Parathyroid adenoma (tissue), 2 donors: ENCODE data around the gene CEBPZ.
"Not testable (repeated sequence)": the region's sequence is repeated elsewhere in the genome, so short reads cannot be mapped to it uniquely, and the experiment has no call there.

ENCODE experiments used
- H2AFZ ChIP-seq: fragments of 300-600 bp; sonication (generic); one replicate; pipeline ENCODE4 v1.7.0; 2017; ENCODE audit warnings: antibody characterized with exemption, mild to moderate bottlenecking
- H3K27ac ChIP-seq: fragments of 300-600 bp; sonication (generic); one replicate; pipeline ENCODE4 v1.7.0; 2017
- H3K27me3 ChIP-seq: fragments of 300-600 bp; sonication (generic); one replicate; pipeline ENCODE4 v1.7.0; 2017; ENCODE audit warnings: low read length; ENCODE audit not compliant: control insufficient read depth, insufficient read depth
- H3K36me3 ChIP-seq: fragments of 300-600 bp; sonication (generic); one replicate; pipeline ENCODE4 v1.7.0; 2017; ENCODE audit warnings: low read length; ENCODE audit not compliant: control insufficient read depth, insufficient read depth
- H3K4me1 ChIP-seq: fragments of 300-600 bp; sonication (generic); one replicate; pipeline ENCODE4 v1.7.0; 2017; ENCODE audit warnings: control low read depth
- H3K4me2 ChIP-seq: fragments of 300-600 bp; sonication (generic); one replicate; pipeline ENCODE4 v1.7.0; 2017; ENCODE audit warnings: low read length
- H3K4me3 ChIP-seq: fragments of 300-600 bp; sonication (generic); one replicate; pipeline ENCODE4 v1.7.0; 2017; ENCODE audit warnings: low read depth, low read length
- H3K79me2 ChIP-seq: fragments of 300-600 bp; sonication (generic); one replicate; pipeline ENCODE4 v1.7.0; 2017; ENCODE audit warnings: control low read depth
- H3K9ac ChIP-seq: fragments of 300-600 bp; sonication (generic); one replicate; pipeline ENCODE4 v1.7.0; 2017; ENCODE audit warnings: mild to moderate bottlenecking
- H3K9me3 ChIP-seq: fragments of 300-600 bp; sonication (generic); one replicate; pipeline ENCODE4 v1.7.0; 2017; ENCODE audit warnings: low read length; ENCODE audit not compliant: control insufficient read depth
- CTCF ChIP-seq: fragments of 300-600 bp; sonication (generic); IDR thresholded peaks from one replicate; pipeline ENCODE4 v1.7.0; 2017; ENCODE audit warnings: antibody characterized with exemption, mild to moderate bottlenecking
- donor health status: primary hyperparathyroidism.

CEBPZ gene

GRCh38 chr2:37198681-37199065 lies 32.7 kb downstream of the CEBPZ start:
- Histone ChIP-seq H3K27me3 (no peaks in the 10 kb centered on the region), H2AFZ (no peak overlapping the region), H3K4me2 (no peak overlapping the region), H3K36me3 (no peaks in the 10 kb centered on the region), H3K4me3 (no peak overlapping the region), H3K27ac (no peak overlapping the region), H3K9me3 (no peaks in the 10 kb centered on the region), H3K9ac (no peak overlapping the region), H3K79me2 (peaks cover 9% of the 10 kb centered on the region), H3K4me1 (no peaks in the 10 kb centered on the region)
- no peak for TF ChIP-seq CTCF

GRCh38 chr2:37196320-37197195 lies 34.8 kb downstream of the CEBPZ start, which contains the start of gene CEBPZOS:
Gene CEBPZOS (plus strand): TSS chr2:37196496. CDS start chr2:37199705, 3,209 bp downstream.
- H3K36me3 ChIP-seq: no peaks in the 10 kb centered on the region
- peak within 1 kb of the TSS; percentile 68 for H3K4me2 ChIP-seq
- no peak for TF ChIP-seq CTCF
- H3K4me1 ChIP-seq: no peaks in the 10 kb centered on the region
- peak within 1 kb of the TSS; percentile 73 for H3K27ac ChIP-seq
- no peaks in the 10 kb centered on the region for H3K27me3 ChIP-seq
- H3K9ac ChIP-seq: no peak within 1 kb of the TSS
- peak within 1 kb of the TSS; percentile 90 for H2AFZ ChIP-seq
- H3K9me3 ChIP-seq: no peaks in the 10 kb centered on the region
- peaks cover 8% of the 10 kb centered on the region for H3K79me2 ChIP-seq
- H3K4me3 ChIP-seq: peak within 1 kb of the TSS; percentile 60

GRCh38 chr2:37195862-37196319 lies 35.5 kb downstream of the CEBPZ start:
- H2AFZ ChIP-seq: peak overlapping the region; percentile 90
- H3K4me1 ChIP-seq, H3K9ac ChIP-seq, H3K79me2 ChIP-seq, H3K27me3 ChIP-seq, H3K36me3 ChIP-seq, H3K9me3 ChIP-seq: not testable (repeated sequence)
- peak overlapping the region; percentile 73 for H3K27ac ChIP-seq
- H3K4me2 ChIP-seq: peak overlapping the region; percentile 68
- peak overlapping the region; percentile 60 for H3K4me3 ChIP-seq

GRCh38 chr2:37192551-37192950 lies 38.8 kb downstream of the CEBPZ start:
- H3K79me2 ChIP-seq: peaks cover 8% of the 10 kb centered on the region
- TF ChIP-seq CTCF: no peak
- no peaks in the 10 kb centered on the region for H3K27me3 ChIP-seq

GRCh38 chr2:37191747-37192146 lies 39.6 kb downstream of the CEBPZ start:
- TF ChIP-seq CTCF: no peak
- H3K79me2 ChIP-seq: peaks cover 6% of the 10 kb centered on the region
- H2AFZ ChIP-seq: no peak overlapping the region
- no peak overlapping the region for H3K27ac ChIP-seq
- H3K4me3 ChIP-seq: no peak overlapping the region
- no peaks in the 10 kb centered on the region for H3K4me1 ChIP-seq
- no peak overlapping the region for H3K4me2 ChIP-seq
- no peaks in the 10 kb centered on the region for H3K27me3 ChIP-seq
- H3K9me3 ChIP-seq: no peaks in the 10 kb centered on the region
- no peak overlapping the region for H3K9ac ChIP-seq
- H3K36me3 ChIP-seq: no peaks in the 10 kb centered on the region

More at GRCh38 chr2:37192551-37192950, 38.8 kb downstream of the CEBPZ start:
- Histone ChIP-seq H3K9me3 (no peaks in the 10 kb centered on the region), H3K36me3 (no peaks in the 10 kb centered on the region), H3K4me1 (no peaks in the 10 kb centered on the region), H3K9ac (no peak overlapping the region), H3K27ac (no peak overlapping the region), H2AFZ (no peak overlapping the region), H3K4me2 (no peak overlapping the region), H3K4me3 (no peak overlapping the region)
